ENCODE data around the gene SPHKAP.

GRCh38 chr2:228107846-228108245, 73.6 kb downstream of the SPHKAP start:
- TF ChIP-seq POLR2A (IDR thresholded peaks at IDR 0.05): no peak
- TF ChIP-seq, protein P1, sequence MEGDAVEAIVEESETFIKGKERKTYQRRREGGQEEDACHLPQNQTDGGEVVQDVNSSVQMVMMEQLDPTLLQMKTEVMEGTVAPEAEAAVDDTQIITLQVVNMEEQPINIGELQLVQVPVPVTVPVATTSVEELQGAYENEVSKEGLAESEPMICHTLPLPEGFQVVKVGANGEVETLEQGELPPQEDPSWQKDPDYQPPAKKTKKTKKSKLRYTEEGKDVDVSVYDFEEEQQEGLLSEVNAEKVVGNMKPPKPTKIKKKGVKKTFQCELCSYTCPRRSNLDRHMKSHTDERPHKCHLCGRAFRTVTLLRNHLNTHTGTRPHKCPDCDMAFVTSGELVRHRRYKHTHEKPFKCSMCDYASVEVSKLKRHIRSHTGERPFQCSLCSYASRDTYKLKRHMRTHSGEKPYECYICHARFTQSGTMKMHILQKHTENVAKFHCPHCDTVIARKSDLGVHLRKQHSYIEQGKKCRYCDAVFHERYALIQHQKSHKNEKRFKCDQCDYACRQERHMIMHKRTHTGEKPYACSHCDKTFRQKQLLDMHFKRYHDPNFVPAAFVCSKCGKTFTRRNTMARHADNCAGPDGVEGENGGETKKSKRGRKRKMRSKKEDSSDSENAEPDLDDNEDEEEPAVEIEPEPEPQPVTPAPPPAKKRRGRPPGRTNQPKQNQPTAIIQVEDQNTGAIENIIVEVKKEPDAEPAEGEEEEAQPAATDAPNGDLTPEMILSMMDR (IDR thresholded peaks at IDR 0.05): no peak
